HCT116 (cell line): ENCODE measurements around the gene MIA3. TPM values are rescaled to one million over a fixed set of nuclear protein-coding genes. Genes with fewer than 3 reads are reported as not detected.
"Not testable (repeated sequence)": the region's sequence is repeated elsewhere in the genome, so short reads cannot be mapped to it uniquely, and the experiment has no call there.

Experiments used
- ATAC-seq: fragments of 200-7000 bp; cut with Tn5 transposase; 2 replicates; pipeline ENCODE4 v1.9.1; 2020; ENCODE audit warnings: mild to moderate bottlenecking, moderate library complexity
- BruUV-seq: library from RNA; stranded (reverse); fragments of 400-500 nt; replicated peaks from 2 replicates; lab custom pipeline; 2021; lab: Mats Ljungman, UMichigan
- CTCF ChIA-PET: fragments of 300-600 bp; sonication (Branson Sonifier 250); formaldehyde crosslinking; loops from one replicate; lab custom pipeline; 2021; ENCODE audit warnings: antibody characterized with exemption; lab: Charles Lee
- POLR2A ChIA-PET: fragments of 300-600, 350-600 bp; sonication (Branson Sonifier 250); formaldehyde crosslinking; loops from one replicate; lab custom pipeline; 2021; ENCODE audit warnings: antibody characterized with exemption; lab: Charles Lee
- RAD21 ChIA-PET, 2 experiments: fragments of 300-600 bp; sonication (Branson Sonifier 250); formaldehyde crosslinking; loops; one replicate each; lab custom pipeline; 2023; ENCODE audit warnings: low total read pairs in 2 of 2; ENCODE audit not compliant: uncharacterized antibody in 2 of 2, unreplicated experiment in 2 of 2, low non-redundant PET in 1 of 2; lab: Charles Lee
- DNase-seq: peaks from one replicate; pipeline ENCODE4 v3.0.0-alpha.2; 2010; ENCODE audit warnings: low read depth, low spot score
- H2AFZ ChIP-seq: fragments of 200-600 bp; shearing (Covaris generic), sonication (generic); 2 replicates; pipeline ENCODE4 v1.6.1; 2017; ENCODE audit warnings: low read depth, mixed run types, mixed read lengths, antibody characterized with exemption, low read length; ENCODE audit not compliant: poor library complexity, severe bottlenecking
- H3K27ac ChIP-seq: 2 replicates; pipeline ENCODE4 v1.5.1; 2012; ENCODE audit warnings: low read depth, low read length
- H3K27me3 ChIP-seq: fragments of 200-600 bp; sonication (generic); 2 replicates; pipeline ENCODE4 v1.6.1; 2016; ENCODE audit warnings: mixed run types, low read length, mixed read lengths; ENCODE audit not compliant: insufficient read depth
- H3K36me3 ChIP-seq, 2 experiments: fragments of 200-500 bp in 1 of 2; fragments of 200-600 bp in 1 of 2; sonication (Bioruptor generic) in 1 of 2; sonication (generic) in 1 of 2; 2 replicates each; pipeline versions ENCODE4 v1.5.1 to v1.6.1; 2014 to 2016; ENCODE audit warnings: low read length in 2 of 2, inconsistent platforms in 1 of 2, mixed read lengths in 1 of 2, mixed run types in 1 of 2; ENCODE audit not compliant: insufficient read depth in 2 of 2, control insufficient read depth in 1 of 2
- H3K4me1 ChIP-seq, 2 experiments: fragments of 200-600 bp in 1 of 2; sonication (generic) in 1 of 2; 2 replicates each; pipeline versions ENCODE4 v1.5.1 to v1.6.1; 2012 to 2017; ENCODE audit warnings: low read length in 2 of 2, inconsistent platforms in 1 of 2, mild to moderate bottlenecking in 1 of 2, mixed read lengths in 1 of 2, mixed run types in 1 of 2, moderate library complexity in 1 of 2; ENCODE audit not compliant: insufficient read depth in 2 of 2, control insufficient read depth in 1 of 2
- H3K4me2 ChIP-seq: fragments of 200-600 bp; sonication (generic); 2 replicates; pipeline ENCODE4 v1.6.1; 2017; ENCODE audit warnings: mixed run types, low read length, mixed read lengths
- H3K4me3 ChIP-seq, 2 experiments: fragments of 200-600 bp in 1 of 2; sonication (generic) in 1 of 2; replicated peaks in 1 of 2; 2 replicates each; pipeline ENCODE4 v1.5.1; 2011 to 2016; ENCODE audit warnings: low read length in 2 of 2, control low read depth in 1 of 2, low read depth in 1 of 2, mild to moderate bottlenecking in 1 of 2, mixed read lengths in 1 of 2, mixed run types in 1 of 2
- H3K79me2 ChIP-seq: fragments of 200-600 bp; sonication (generic); 2 replicates; pipeline ENCODE4 v1.6.1; 2017; ENCODE audit warnings: mild to moderate bottlenecking, mixed run types, low read length, moderate library complexity, mixed read lengths; ENCODE audit not compliant: insufficient read depth
- H3K9ac ChIP-seq: fragments of 200-600 bp; sonication (generic); 2 replicates; pipeline ENCODE4 v1.6.1; 2016; ENCODE audit warnings: low read length, mixed read lengths
- H3K9me2 ChIP-seq: fragments of 200-600 bp; sonication (generic), shearing (Covaris generic); 2 replicates; pipeline ENCODE4 v1.6.1; 2017; ENCODE audit warnings: mixed run types, mild to moderate bottlenecking, moderate library complexity; ENCODE audit not compliant: insufficient read depth
- H3K9me3 ChIP-seq, 2 experiments: fragments of 200-500 bp in 1 of 2; fragments of 200-600 bp in 1 of 2; sonication (Bioruptor generic) in 1 of 2; sonication (generic) in 1 of 2; 2 replicates each; pipeline ENCODE4 v1.6.1; 2014 to 2017; ENCODE audit warnings: low read length in 2 of 2, mixed read lengths in 2 of 2, inconsistent platforms in 1 of 2, low read depth in 1 of 2, mild to moderate bottlenecking in 1 of 2, mixed run types in 1 of 2, moderate library complexity in 1 of 2; ENCODE audit not compliant: control insufficient read depth in 1 of 2, insufficient read depth in 1 of 2
- H4K20me1 ChIP-seq: fragments of 200-600 bp; sonication (generic), shearing (Covaris generic); 2 replicates; pipeline ENCODE4 v1.6.1; 2017; ENCODE audit warnings: mixed run types, mild to moderate bottlenecking, moderate library complexity; ENCODE audit not compliant: insufficient read depth
- ATF3 ChIP-seq: IDR thresholded peaks from 2 replicates; pipeline ENCODE4 v1.6.1; 2012
- EGR1 ChIP-seq: IDR thresholded peaks from 2 replicates; pipeline ENCODE4 v1.6.1; 2012; ENCODE audit warnings: low read depth
- JUND ChIP-seq: IDR thresholded peaks from 2 replicates; pipeline ENCODE4 v1.6.1; 2012
- POLR2A ChIP-seq: IDR thresholded peaks from 2 replicates; pipeline ENCODE4 v1.7.0; 2011; ENCODE audit warnings: borderline replicate concordance; ENCODE audit not compliant: insufficient read depth, insufficient read length; ENCODE audit errors: extremely low read depth
- RAD21 ChIP-seq: IDR thresholded peaks from 2 replicates; pipeline ENCODE4 v1.6.1; 2012; ENCODE audit warnings: low read depth, mild to moderate bottlenecking
- SP1 ChIP-seq: IDR thresholded peaks from 2 replicates; pipeline ENCODE4 v1.6.1; 2012; ENCODE audit warnings: low read depth
- SRF ChIP-seq: IDR thresholded peaks from 2 replicates; pipeline ENCODE4 v1.6.1; 2012; ENCODE audit warnings: low read depth
- TCF7L2 ChIP-seq: IDR thresholded peaks from 2 replicates; pipeline ENCODE4 v1.7.0; 2011; ENCODE audit warnings: borderline replicate concordance, inconsistent platforms; ENCODE audit not compliant: insufficient read depth, insufficient read length; ENCODE audit errors: extremely low read depth
- ZNF274 ChIP-seq: fragments of 200-500 bp; sonication (Bioruptor generic); IDR thresholded peaks from 2 replicates; pipeline ENCODE4 v1.6.1; 2014; ENCODE audit warnings: mild to moderate bottlenecking, low read depth, low read length, inconsistent platforms
- intact Hi-C: fragments of 100-400 bp; cut with micrococcal nuclease; formaldehyde crosslinking; loops from 2 replicates; pipeline ENCODE4 v1.10.0; 2022
- total RNA-seq: library from RNA; stranded (reverse); gene quantifications from one replicate; pipeline ENCODE4 v1.2.1, GENCODE V29; 2021; ENCODE audit not compliant: unreplicated experiment
- TF ChIP-seq, protein P1 (sequence below), 3 experiments: fragments of 200-600 bp in 1 of 3; sonication (generic) in 1 of 3; IDR thresholded peaks in 2 of 3; conservative IDR thresholded peaks in 1 of 3; 2 replicates each; pipeline ENCODE4 v1.5.1; 2012 to 2017; ENCODE audit warnings: low read depth in 2 of 3, low read length in 2 of 3, antibody characterized with exemption in 1 of 3, borderline replicate concordance in 1 of 3, control low read depth in 1 of 3, mild to moderate bottlenecking in 1 of 3, mixed read lengths in 1 of 3, mixed run types in 1 of 3, moderate library complexity in 1 of 3; ENCODE audit not compliant: insufficient read depth in 1 of 3

The MIA3 gene
- total RNA-seq, 1 experiment from 2014 or later, result 62.7 TPM

GRCh38 chr1:222601257-222601656, 16.6 kb upstream of the MIA3 start:
- ChIA-PET CTCF (no interaction called here), RAD21 (no interaction called here), POLR2A (interaction anchor here (1.3 kb wide), 1 partner anchor 11 kb away, joined by 5 read pairs; the partner anchor contains the start of gene TAF1A)
- no peak overlapping the region for H2AFZ ChIP-seq
- TF ChIP-seq EGR1, result no peak
- TF ChIP-seq ZNF274, result no peak
- no peak for TF ChIP-seq POLR2A
- no peak for TF ChIP-seq TCF7L2
- no peak for TF ChIP-seq SRF
- TF ChIP-seq ATF3, result no peak
- no peak for TF ChIP-seq SP1
- no peak for TF ChIP-seq JUND
- no TSS peak for BruUV-seq
- H3K79me2 ChIP-seq, result no peaks in the 10 kb centered on the region
- no peak overlapping the region for H3K27ac ChIP-seq
- no peaks in the 10 kb centered on the region for H3K27me3 ChIP-seq
- ATAC-seq (no peak), DNase-seq (no peak)
- no peak overlapping the region for H3K4me3 ChIP-seq
- no peaks in the 10 kb centered on the region for H3K9me3 ChIP-seq
- intact Hi-C loops, result no loop called here
- H4K20me1 ChIP-seq, result no peaks in the 10 kb centered on the region; the same call in 1 of the 2 replicates
- no peaks in the 10 kb centered on the region for H3K36me3 ChIP-seq
- H3K4me2 ChIP-seq, result no peak overlapping the region
- H3K9ac ChIP-seq, result no peak overlapping the region
- H3K9me2 ChIP-seq, result no peaks in the 10 kb centered on the region
- no peaks in the 10 kb centered on the region for H3K4me1 ChIP-seq

- CTCF ChIA-PET, result no interaction called here
- H4K20me1 ChIP-seq, result no peaks in the 10 kb centered on the region; the same call in 1 of the 2 replicates
- DNase-seq (no peak), ATAC-seq (no peak)
- H3K4me3 ChIP-seq, result no peak overlapping the region
- H3K9me3 ChIP-seq, result no peaks in the 10 kb centered on the region
- H3K9ac ChIP-seq, result no peak overlapping the region
- no peaks in the 10 kb centered on the region for H3K27me3 ChIP-seq
- no peaks in the 10 kb centered on the region for H3K79me2 ChIP-seq
- no peak overlapping the region for H3K27ac ChIP-seq
- BruUV-seq, result no TSS peak
- RAD21 ChIA-PET, result no interaction called here
- no peak overlapping the region for H2AFZ ChIP-seq
- POLR2A ChIA-PET, result no interaction called here
- TF ChIP-seq, protein P1, sequence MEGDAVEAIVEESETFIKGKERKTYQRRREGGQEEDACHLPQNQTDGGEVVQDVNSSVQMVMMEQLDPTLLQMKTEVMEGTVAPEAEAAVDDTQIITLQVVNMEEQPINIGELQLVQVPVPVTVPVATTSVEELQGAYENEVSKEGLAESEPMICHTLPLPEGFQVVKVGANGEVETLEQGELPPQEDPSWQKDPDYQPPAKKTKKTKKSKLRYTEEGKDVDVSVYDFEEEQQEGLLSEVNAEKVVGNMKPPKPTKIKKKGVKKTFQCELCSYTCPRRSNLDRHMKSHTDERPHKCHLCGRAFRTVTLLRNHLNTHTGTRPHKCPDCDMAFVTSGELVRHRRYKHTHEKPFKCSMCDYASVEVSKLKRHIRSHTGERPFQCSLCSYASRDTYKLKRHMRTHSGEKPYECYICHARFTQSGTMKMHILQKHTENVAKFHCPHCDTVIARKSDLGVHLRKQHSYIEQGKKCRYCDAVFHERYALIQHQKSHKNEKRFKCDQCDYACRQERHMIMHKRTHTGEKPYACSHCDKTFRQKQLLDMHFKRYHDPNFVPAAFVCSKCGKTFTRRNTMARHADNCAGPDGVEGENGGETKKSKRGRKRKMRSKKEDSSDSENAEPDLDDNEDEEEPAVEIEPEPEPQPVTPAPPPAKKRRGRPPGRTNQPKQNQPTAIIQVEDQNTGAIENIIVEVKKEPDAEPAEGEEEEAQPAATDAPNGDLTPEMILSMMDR (IDR thresholded peaks at IDR 0.05 in 2 of 3, conservative IDR thresholded peaks at IDR 0.05 in 1 of 3; ENCODE audit: borderline replicate concordance in 1 of 3, insufficient read depth in 1 of 3, low read depth in 2 of 3, low read length in 2 of 3), result no peak
- no peak for TF ChIP-seq RAD21
- H3K9me2 ChIP-seq, result no peaks in the 10 kb centered on the region
- intact Hi-C loops, result no loop called here
- no peaks in the 10 kb centered on the region for H3K4me1 ChIP-seq
- no peak overlapping the region for H3K4me2 ChIP-seq
- no peaks in the 10 kb centered on the region for H3K36me3 ChIP-seq
Observed at GRCh38 chr1:222606757-222607156, 11.1 kb upstream of the MIA3 start.

GRCh38 chr1:222609111-222609510, 8.8 kb upstream of the MIA3 start:
- POLR2A ChIA-PET, RAD21 ChIA-PET, BruUV-seq: not testable (repeated sequence)

More at GRCh38 chr1:222609111-222609510, 8.8 kb upstream of the MIA3 start:
- H3K4me2 ChIP-seq, H3K36me3 ChIP-seq, H3K9me3 ChIP-seq, H3K9ac ChIP-seq, H3K27ac ChIP-seq, H3K9me2 ChIP-seq, H4K20me1 ChIP-seq, H3K79me2 ChIP-seq, ATAC-seq, H3K27me3 ChIP-seq, H3K4me1 ChIP-seq, DNase-seq, H2AFZ ChIP-seq, intact Hi-C loops, H3K4me3 ChIP-seq, CTCF ChIA-PET: not testable (repeated sequence)
